Progenitor cell of endocrine pancreas (in vitro differentiated cells): ENCODE data around the gene PIR. TPM values are rescaled to one million over a fixed set of nuclear protein-coding genes. Genes with fewer than 3 reads are reported as not detected.

Source experiments
- DNase-seq: peaks from one replicate; pipeline ENCODE4 v3.0.0; 2021; ENCODE audit warnings: low spot score; ENCODE audit not compliant: unreplicated experiment
- H3K27ac Mint-ChIP-seq: 2 replicates; pipeline ENCODE4 v1.8.0; 2021; ENCODE audit warnings: mild to moderate bottlenecking, moderate library complexity, mixed read lengths
- H3K27me3 Mint-ChIP-seq: 2 replicates; pipeline ENCODE4 v1.8.0; 2021; ENCODE audit warnings: mixed read lengths
- H3K36me3 Mint-ChIP-seq: 2 replicates; pipeline ENCODE4 v1.8.0; 2022; ENCODE audit warnings: mixed read lengths; ENCODE audit not compliant: insufficient read depth
- H3K4me1 Mint-ChIP-seq: 2 replicates; pipeline ENCODE4 v1.8.0; 2021; ENCODE audit warnings: low read depth, mixed read lengths
- H3K4me3 Mint-ChIP-seq: 2 replicates; pipeline ENCODE4 v1.8.0; 2021; ENCODE audit warnings: low read depth, mild to moderate bottlenecking, moderate library complexity, mixed read lengths
- H3K9me3 Mint-ChIP-seq: 2 replicates; pipeline ENCODE4 v1.8.0; 2021; ENCODE audit warnings: low read depth, mixed read lengths
- CTCF ChIP-seq: fragments of 200-600 bp; sonication (generic); IDR thresholded peaks from one replicate; pipeline ENCODE4 v1.5.0; 2021; ENCODE audit warnings: antibody characterized with exemption, mild to moderate bottlenecking; ENCODE audit not compliant: unreplicated experiment
- total RNA-seq: library from RNA; stranded (reverse); gene quantifications from 2 replicates; pipeline ENCODE4 v1.2.1, GENCODE V29; 2021

The PIR gene
- total RNA-seq, 1 donor from 2014 or later, result 14.9 TPM

GRCh38 chrX:15434205-15434604 lies 58.9 kb downstream of the PIR start:
- no peak for TF ChIP-seq CTCF
- DNase-seq, result no peak
- Mint-ChIP-seq H3K27me3 (peaks cover 21% of the 10 kb centered on the region), H3K4me1 (no peaks in the 10 kb centered on the region), H3K27ac (no peak overlapping the region), H3K4me3 (no peak overlapping the region), H3K36me3 (no peaks in the 10 kb centered on the region), H3K9me3 (no peaks in the 10 kb centered on the region)

- Mint-ChIP-seq H3K4me1 (no peaks in the 10 kb centered on the region), H3K4me3 (no peak overlapping the region), H3K27me3 (peaks cover 21% of the 10 kb centered on the region), H3K9me3 (no peaks in the 10 kb centered on the region), H3K36me3 (no peaks in the 10 kb centered on the region), H3K27ac (no peak overlapping the region)
- TF ChIP-seq CTCF, result no peak
- DNase-seq, result no peak
Observed at GRCh38 chrX:15430584-15430983, 62.5 kb downstream of the PIR start.

- Mint-ChIP-seq H3K4me1 (no peaks in the 10 kb centered on the region), H3K9me3 (no peaks in the 10 kb centered on the region), H3K27me3 (peaks cover 21% of the 10 kb centered on the region), H3K4me3 (no peak overlapping the region), H3K36me3 (no peaks in the 10 kb centered on the region), H3K27ac (no peak overlapping the region)
- DNase-seq, result no peak
- no peak for TF ChIP-seq CTCF
Observed at GRCh38 chrX:15430076-15430475, 63.1 kb downstream of the PIR start.

- Mint-ChIP-seq H3K4me1 (no peaks in the 10 kb centered on the region), H3K36me3 (peaks cover 4% of the 10 kb centered on the region), H3K4me3 (no peak overlapping the region), H3K9me3 (peaks cover 9% of the 10 kb centered on the region), H3K27me3 (no peaks in the 10 kb centered on the region), H3K27ac (no peak overlapping the region)
- DNase-seq, result no peak
- no peak for TF ChIP-seq CTCF
Observed at GRCh38 chrX:15425024-15425423, 68.1 kb downstream of the PIR start.

GRCh38 chrX:15418707-15419181 lies 74.4 kb downstream of the PIR start:
- H3K9me3 Mint-ChIP-seq, result peaks cover 13% of the 10 kb centered on the region
- DNase-seq, result no peak
- TF ChIP-seq CTCF, result no peak
- H3K4me3 Mint-ChIP-seq, result no peak overlapping the region
- H3K27me3 Mint-ChIP-seq, result no peaks in the 10 kb centered on the region
- no peak overlapping the region for H3K27ac Mint-ChIP-seq
- peaks cover 7% of the 10 kb centered on the region for H3K36me3 Mint-ChIP-seq
- H3K4me1 Mint-ChIP-seq, result peaks cover 2% of the 10 kb centered on the region
